Activated CD8-positive, alpha-beta memory T cell treated with anti-CD3 and anti-CD28 coated beads for 36 hours (primary cell): ENCODE data around the gene FTCD. TPM values are rescaled to one million over a fixed set of nuclear protein-coding genes. Genes with fewer than 3 reads are reported as not detected.

Experiments used
- CTCF ChIA-PET: fragments of 350-600 bp; sonication (Branson Sonifier 250); formaldehyde crosslinking; loops from one replicate; lab custom pipeline; 2021; ENCODE audit warnings: antibody characterized with exemption; lab: Charles Lee
- POLR2A ChIA-PET: fragments of 350-600 bp; sonication (Branson Sonifier 250); formaldehyde crosslinking; loops from one replicate; lab custom pipeline; 2021; ENCODE audit warnings: antibody characterized with exemption; lab: Charles Lee
- total RNA-seq, 2 experiments: library from RNA; stranded (reverse); gene quantifications; one replicate each; pipeline ENCODE4 v1.2.3, GENCODE V29; 2021

FTCD gene
- total RNA-seq, 2 experiments from 2014 or later, result 0.23 TPM; not detected in 1

- ChIA-PET POLR2A (no interaction called here), CTCF (no interaction called here)
Measured at GRCh38 chr21:46100426-46100825, 55.0 kb downstream of the FTCD start.

- POLR2A ChIA-PET, result no interaction called here
- CTCF ChIA-PET, result no interaction called here
Measured at GRCh38 chr21:46100020-46100419, 55.4 kb downstream of the FTCD start.

GRCh38 chr21:46099476-46099875 is 55.9 kb downstream of the FTCD start:
- POLR2A ChIA-PET, result no interaction called here
- CTCF ChIA-PET, result interaction anchor here (0.8 kb wide), 1 partner anchor 126 kb away, joined by 3 read pairs; no protein-coding TSS in a partner anchor

GRCh38 chr21:46098303-46099141 is 56.9 kb downstream of the FTCD start:
- ChIA-PET CTCF (interaction anchor here (0.8 kb wide), 1 partner anchor 125 kb away, joined by 3 read pairs; no protein-coding TSS in a partner anchor), POLR2A (no interaction called here)

GRCh38 chr21:46097336-46098293 is 57.8 kb downstream of the FTCD start, which contains the start of gene COL6A2:
Gene COL6A2, plus strand, starts transcription at chr21:46098112.
- CTCF ChIA-PET, result no interaction called here
- POLR2A ChIA-PET, result no interaction called here

GRCh38 chr21:46096596-46097335 is 58.6 kb downstream of the FTCD start:
- ChIA-PET CTCF (interaction anchor here (0.9 kb wide), 1 partner anchor 50 kb away, joined by 3 read pairs; no protein-coding TSS in a partner anchor), POLR2A (no interaction called here)

- POLR2A ChIA-PET, result no interaction called here
- CTCF ChIA-PET, result interaction anchor here (0.9 kb wide), 1 partner anchor 51 kb away, joined by 3 read pairs; no protein-coding TSS in a partner anchor
Measured at GRCh38 chr21:46095814-46096595, 59.4 kb downstream of the FTCD start.

- POLR2A ChIA-PET, result no interaction called here
- CTCF ChIA-PET, result no interaction called here
Measured at GRCh38 chr21:46095083-46095719, 60.2 kb downstream of the FTCD start.

GRCh38 chr21:46094401-46095082 is 60.8 kb downstream of the FTCD start:
- ChIA-PET CTCF (no interaction called here), POLR2A (no interaction called here)

- POLR2A ChIA-PET, result no interaction called here
- CTCF ChIA-PET, result no interaction called here
Measured at GRCh38 chr21:46093668-46094400, 61.5 kb downstream of the FTCD start.

GRCh38 chr21:46092811-46093667 is 62.3 kb downstream of the FTCD start:
- POLR2A ChIA-PET, result no interaction called here
- CTCF ChIA-PET, result no interaction called here

- POLR2A ChIA-PET, result no interaction called here
Measured at GRCh38 chr21:46092026-46092764, 63.2 kb downstream of the FTCD start.

GRCh38 chr21:46091631-46092025 is 63.8 kb downstream of the FTCD start:
- POLR2A ChIA-PET, result no interaction called here
- CTCF ChIA-PET, result no interaction called here

More at GRCh38 chr21:46092026-46092764, 63.2 kb downstream of the FTCD start:
- CTCF ChIA-PET, result no interaction called here

GRCh38 chr21:46091118-46091517 is 64.3 kb downstream of the FTCD start:
- ChIA-PET CTCF (no interaction called here), POLR2A (no interaction called here)

- CTCF ChIA-PET, result no interaction called here
- POLR2A ChIA-PET, result no interaction called here
Measured at GRCh38 chr21:46089285-46089684, 66.1 kb downstream of the FTCD start.
